DND-41 (cell line): ENCODE data around the gene C11orf68.

ENCODE experiments used
- ATAC-seq: fragments of 200-7000 bp; cut with Tn5 transposase; 3 replicates; pipeline ENCODE4 v1.9.1; 2021; ENCODE audit warnings: low read depth; ENCODE audit not compliant: insufficient read depth
- DNase-seq: peaks from one replicate; pipeline ENCODE4 v3.0.0-alpha.2; 2020
- H2AFZ ChIP-seq: 2 replicates; pipeline ENCODE4 v1.6.0; 2012; ENCODE audit warnings: low read depth, low read length
- H3K27ac ChIP-seq: 2 replicates; pipeline ENCODE4 v1.5.1; 2012; ENCODE audit warnings: low read length, inconsistent platforms
- H3K27me3 ChIP-seq: fragments of 200-600 bp; sonication (generic); 2 replicates; pipeline ENCODE4 v1.6.0; 2012; ENCODE audit warnings: low read length, mild to moderate bottlenecking, inconsistent platforms; ENCODE audit not compliant: insufficient read depth, poor library complexity
- H3K36me3 ChIP-seq: 2 replicates; pipeline ENCODE4 v1.5.1; 2012; ENCODE audit warnings: low read length, inconsistent platforms; ENCODE audit not compliant: insufficient read depth
- H3K4me1 ChIP-seq: 2 replicates; pipeline ENCODE4 v1.5.1; 2012; ENCODE audit warnings: mild to moderate bottlenecking, low read length; ENCODE audit not compliant: insufficient read depth
- H3K4me2 ChIP-seq: 2 replicates; pipeline ENCODE4 v1.6.0; 2012; ENCODE audit warnings: mild to moderate bottlenecking, moderate library complexity, low read length, inconsistent platforms; ENCODE audit not compliant: insufficient read depth
- H3K4me3 ChIP-seq, 2 experiments: fragments of 200-600 bp in 1 of 2; shearing (Covaris generic) in 1 of 2; 2 replicates each; pipeline ENCODE4 v1.5.1; 2012 to 2016; ENCODE audit warnings: inconsistent platforms in 2 of 2, low read length in 2 of 2, mild to moderate bottlenecking in 2 of 2, low read depth in 1 of 2, moderate library complexity in 1 of 2
- H3K79me2 ChIP-seq: 2 replicates; pipeline ENCODE4 v1.6.0; 2012; ENCODE audit warnings: low read length, inconsistent platforms; ENCODE audit not compliant: insufficient read depth
- H3K9ac ChIP-seq: 2 replicates; pipeline ENCODE4 v1.6.0; 2012; ENCODE audit warnings: low read depth, mild to moderate bottlenecking, inconsistent platforms, low read length, moderate library complexity
- H3K9me3 ChIP-seq: 2 replicates; pipeline ENCODE4 v1.5.1; 2012; ENCODE audit warnings: low read length, moderate library complexity, mild to moderate bottlenecking, inconsistent platforms; ENCODE audit not compliant: insufficient read depth, severe bottlenecking
- H4K20me1 ChIP-seq: 2 replicates; pipeline ENCODE4 v1.6.0; 2012; ENCODE audit warnings: low read length; ENCODE audit not compliant: insufficient read depth
- CTCF ChIP-seq: IDR thresholded peaks from 2 replicates; pipeline ENCODE4 v1.5.1; 2012; ENCODE audit warnings: borderline replicate concordance, low read length, moderate library complexity, mild to moderate bottlenecking; ENCODE audit not compliant: poor library complexity, severe bottlenecking; ENCODE audit errors: extremely low read depth
- EZH2 ChIP-seq: IDR thresholded peaks from 3 replicates; pipeline ENCODE4 v1.6.1; 2012; ENCODE audit warnings: borderline replicate concordance, low read depth, mild to moderate bottlenecking, moderate library complexity, low read length, inconsistent platforms; ENCODE audit not compliant: severe bottlenecking

Gene C11orf68

GRCh38 chr11:65870307-65870658 is 48.6 kb downstream of the C11orf68 start:
- Histone ChIP-seq H2AFZ (no peak overlapping the region), H3K4me3 (no peak overlapping the region), H4K20me1 (peaks cover 10% of the 10 kb centered on the region), H3K4me1 (peaks cover 19% of the 10 kb centered on the region), H3K27me3 (no peaks in the 10 kb centered on the region), H3K9ac (no peak overlapping the region), H3K4me2 (no peak overlapping the region), H3K79me2 (no peaks in the 10 kb centered on the region), H3K9me3 (no peaks in the 10 kb centered on the region), H3K36me3 (peaks cover 21% of the 10 kb centered on the region), H3K27ac (no peak overlapping the region)
- DNase-seq (no peak), ATAC-seq (no peak)
- no peak for TF ChIP-seq CTCF
- no peak for TF ChIP-seq EZH2

GRCh38 chr11:65869643-65870306 is 49.1 kb downstream of the C11orf68 start:
- no peaks in the 10 kb centered on the region for H3K27me3 ChIP-seq
- TF ChIP-seq EZH2, result no peak
- H3K36me3 ChIP-seq, result peaks cover 27% of the 10 kb centered on the region
- no peaks in the 10 kb centered on the region for H3K79me2 ChIP-seq
- H3K4me3 ChIP-seq, result no peak overlapping the region
- H3K4me1 ChIP-seq, result peaks cover 19% of the 10 kb centered on the region
- no peak overlapping the region for H3K4me2 ChIP-seq
- DNase-seq (no peak), ATAC-seq (0 out of 3 replicates have a peak, but pooled peaks have one; percentile 2)
- H3K27ac ChIP-seq, result no peak overlapping the region
- peaks cover 15% of the 10 kb centered on the region for H4K20me1 ChIP-seq
- H3K9ac ChIP-seq, result no peak overlapping the region
- no peak overlapping the region for H2AFZ ChIP-seq
- no peaks in the 10 kb centered on the region for H3K9me3 ChIP-seq

- ATAC-seq (no peak), DNase-seq (no peak)
- Histone ChIP-seq H3K79me2 (no peaks in the 10 kb centered on the region), H3K4me1 (peaks cover 19% of the 10 kb centered on the region), H3K4me3 (no peak overlapping the region), H3K4me2 (no peak overlapping the region), H3K9me3 (no peaks in the 10 kb centered on the region), H3K36me3 (peaks cover 35% of the 10 kb centered on the region), H2AFZ (no peak overlapping the region), H3K27ac (no peak overlapping the region), H4K20me1 (peaks cover 24% of the 10 kb centered on the region), H3K9ac (no peak overlapping the region), H3K27me3 (no peaks in the 10 kb centered on the region)
- TF ChIP-seq EZH2 (no peak), CTCF (no peak)
Measured at GRCh38 chr11:65868907-65869306, 50.0 kb downstream of the C11orf68 start.

- TF ChIP-seq EZH2 (no peak), CTCF (no peak)
- H3K9me3 ChIP-seq, result no peaks in the 10 kb centered on the region
- H3K79me2 ChIP-seq, result 0 out of 2 replicates have a peak, but pooled peaks cover 3% of the 10 kb centered on the region
- ATAC-seq (peak; percentile 63), DNase-seq (peak; percentile 52)
- H3K27me3 ChIP-seq, result no peaks in the 10 kb centered on the region
- peaks cover 19% of the 10 kb centered on the region for H3K4me1 ChIP-seq
- no peak overlapping the region for H3K4me3 ChIP-seq
- H3K36me3 ChIP-seq, result peaks cover 43% of the 10 kb centered on the region
- H3K4me2 ChIP-seq, result no peak overlapping the region
- no peak overlapping the region for H3K9ac ChIP-seq
- H4K20me1 ChIP-seq, result peaks cover 31% of the 10 kb centered on the region
- no peak overlapping the region for H3K27ac ChIP-seq
- H2AFZ ChIP-seq, result no peak overlapping the region
Measured at GRCh38 chr11:65868076-65868667, 50.7 kb downstream of the C11orf68 start.
